HepG2 (cell line): ENCODE measurements around the gene INO80E. TPM values are rescaled to one million over a fixed set of nuclear protein-coding genes. Genes with fewer than 3 reads are reported as not detected.

ENCODE experiments used
- ARID3A ChIP-seq: IDR thresholded peaks from 2 replicates; pipeline ENCODE4 v1.6.1; 2012; ENCODE audit warnings: low read depth, low read length, improper control_type of control experiment
- BCLAF1 ChIP-seq: fragments of 450-650 bp; IDR thresholded peaks from 2 replicates; pipeline ENCODE4 v1.6.1; 2017; ENCODE audit warnings: mild to moderate bottlenecking
- CCDC6 ChIP-seq: sonication (generic); formaldehyde crosslinking; IDR thresholded peaks from 2 replicates; pipeline ENCODE4 v1.8.1; 2022; ENCODE audit warnings: mild to moderate bottlenecking, missing genetic modification reagents, moderate library complexity
- DNMT1 ChIP-seq: sonication (generic); formaldehyde crosslinking; IDR thresholded peaks from 2 replicates; pipeline ENCODE4 v1.5.1; 2020; ENCODE audit warnings: mild to moderate bottlenecking, missing genetic modification reagents
- IRF1 ChIP-seq: sonication (generic); formaldehyde crosslinking; IDR thresholded peaks from 2 replicates; pipeline ENCODE4 v1.4.0; 2020; ENCODE audit warnings: low read depth, mild to moderate bottlenecking, missing genetic modification reagents
- KDM3A ChIP-seq: IDR thresholded peaks from 2 replicates; pipeline ENCODE4 v1.6.1; 2018; ENCODE audit warnings: low read depth, missing compliant biosample characterization
- MEF2D ChIP-seq: sonication (generic); formaldehyde crosslinking; IDR thresholded peaks from 2 replicates; pipeline ENCODE4 v1.5.1; 2020; ENCODE audit warnings: mild to moderate bottlenecking, missing genetic modification reagents
- NR2F6 ChIP-seq, 2 experiments: IDR thresholded peaks; 2 replicates each; pipeline ENCODE4 v1.6.1; 2016; ENCODE audit warnings: antibody characterized with exemption in 1 of 2, mild to moderate bottlenecking in 1 of 2
- THAP7 ChIP-seq: sonication (generic); formaldehyde crosslinking; IDR thresholded peaks from 2 replicates; pipeline ENCODE4 v1.8.1; 2023; ENCODE audit warnings: mild to moderate bottlenecking, missing genetic modification reagents
- ZBTB10 ChIP-seq: sonication (generic); formaldehyde crosslinking; IDR thresholded peaks from 2 replicates; pipeline ENCODE4 v1.4.0; 2020; ENCODE audit warnings: missing genetic modification reagents, borderline replicate concordance
- ZNF260 ChIP-seq: sonication (generic); formaldehyde crosslinking; IDR thresholded peaks from 2 replicates; pipeline ENCODE4 v1.4.0; 2020; ENCODE audit warnings: missing genetic modification reagents, low read depth, mild to moderate bottlenecking, borderline replicate concordance
- ZNF530 ChIP-seq: sonication (generic); formaldehyde crosslinking; IDR thresholded peaks from 2 replicates; pipeline ENCODE4 v1.5.0; 2020; ENCODE audit warnings: low read depth, mild to moderate bottlenecking, missing genetic modification reagents
- ZNF550 ChIP-seq: sonication (generic); formaldehyde crosslinking; IDR thresholded peaks from 2 replicates; pipeline ENCODE4 v1.4.0; 2020; ENCODE audit warnings: mild to moderate bottlenecking, missing genetic modification reagents, borderline replicate concordance
- ZNF615 ChIP-seq: sonication (generic); formaldehyde crosslinking; IDR thresholded peaks from 2 replicates; pipeline ENCODE4 v1.5.0; 2020; ENCODE audit warnings: mild to moderate bottlenecking, missing genetic modification reagents, borderline replicate concordance
- ZNF691 ChIP-seq: sonication (generic); formaldehyde crosslinking; IDR thresholded peaks from 2 replicates; pipeline ENCODE4 v1.4.0; 2020; ENCODE audit warnings: missing genetic modification reagents, low read depth, mild to moderate bottlenecking, borderline replicate concordance
- ZNF713 ChIP-seq: sonication (generic); formaldehyde crosslinking; IDR thresholded peaks from 2 replicates; pipeline ENCODE4 v1.4.0; 2020; ENCODE audit warnings: mild to moderate bottlenecking, missing genetic modification reagents
- ZNF724P ChIP-seq: sonication (generic); formaldehyde crosslinking; IDR thresholded peaks from 2 replicates; pipeline ENCODE4 v1.8.0; 2022; ENCODE audit warnings: missing genetic modification reagents, borderline replicate concordance
- ZNF746 ChIP-seq: sonication (generic); formaldehyde crosslinking; IDR thresholded peaks from 2 replicates; pipeline ENCODE4 v1.8.0; 2022; ENCODE audit warnings: mild to moderate bottlenecking, missing genetic modification reagents
- polyA plus RNA-seq, 8 experiments: library from polyadenylated mRNA; depleted of rRNA in 3 of 8; stranded (reverse) in 7 of 8; unstranded in 1 of 8; fragments of >200 nt; fragmentation: Illumina TruSeq in 4 of 8; extraction: Trizol in 4 of 8; gene quantifications; 2 replicates each; pipeline versions ENCODE4 v1.2.1 to v1.2.3, GENCODE V29; 2011 to 2016; ENCODE audit warnings: low read depth in 4 of 8, missing spikeins in 1 of 8, mixed read lengths in 1 of 8; ENCODE audit not compliant: insufficient read depth in 1 of 8
- total RNA-seq, 5 experiments: library from RNA; depleted of rRNA; stranded (reverse); fragments of >200 nt; fragmentation: Illumina TruSeq; extraction: Trizol; gene quantifications; 2 replicates each; pipeline ENCODE4 v1.2.3, GENCODE V29; 2016; ENCODE audit warnings: low read depth in 1 of 5

INO80E gene
- total and polyA plus RNA-seq, 2 of the 13 experiments (the other 11 are each of a cell fraction or from before 2014, with no cell fraction given), result 25.8 to 45.6 TPM

GRCh38 chr16:29995911-29996765, at the start of gene INO80E (continued):
- TF ChIP-seq BCLAF1 (no peak), ZBTB10 (CRISPR knock-in tag) (peak; percentile 2; the same call in 1 of the 2 replicates), IRF1 (CRISPR knock-in tag) (no peak), ZNF260 (CRISPR knock-in tag) (no peak), ARID3A (no peak), MEF2D (peak; percentile 73), KDM3A (CRISPR knock-in tag) (peak; percentile 80), ZNF530 (no peak), ZNF746 (CRISPR knock-in tag) (peak; percentile 66; the same call in 1 of the 2 replicates), DNMT1 (CRISPR knock-in tag) (no peak), ZNF691 (CRISPR knock-in tag) (peak; percentile 63; the same call in 1 of the 2 replicates), CCDC6 (CRISPR knock-in tag) (no peak), ZNF713 (CRISPR knock-in tag) (0 out of 2 replicates have a peak, but pooled peaks have one; percentile 34), ZNF724P (CRISPR knock-in tag) (no peak; the same call in 1 of the 2 replicates), THAP7 (CRISPR knock-in tag) (peak; percentile 90; the same call in 1 of the 2 replicates), NR2F6 (IDR thresholded peaks at IDR 0.05) (no peak), NR2F6 (CRISPR knock-in tag; IDR thresholded peaks at IDR 0.05) (peak; percentile 66; the same call in 1 of the 2 replicates), ZNF550 (no peak), ZNF615 (CRISPR knock-in tag) (peak; percentile 29)
